Measurements from ENCODE around the gene CD22. TPM values are rescaled to one million over a fixed set of nuclear protein-coding genes. Genes with fewer than 3 reads are reported as not detected.

Gene CD22
- total RNA-seq, 3 donors from 2014 or later (not counting 1 experiment from before 2014, with no cell fraction given): 4.3 to 7.0 (median 6.0) TPM

GRCh38 chr19:35365303-35365702, 36.3 kb downstream of the CD22 start:
- ATAC-seq: no peak

GRCh38 chr19:35368378-35368777, 39.4 kb downstream of the CD22 start:
- no peak overlapping the region for H3K4me3 ChIP-seq (ENCODE audit: low read length)
- no peak for ATAC-seq
- no peak for DNase-seq
- no peak overlapping the region for H3K27ac Mint-ChIP-seq
- H3K9me3 ChIP-seq (ENCODE audit: control insufficient read depth, insufficient read depth, low read length): no peaks in the 10 kb centered on the region
- no peak overlapping the region for H3K4me3 Mint-ChIP-seq
- H3K4me1 ChIP-seq (ENCODE audit: control insufficient read depth, insufficient read depth, low read length): no peaks in the 10 kb centered on the region
- H3K36me3 ChIP-seq (ENCODE audit: control insufficient read depth, insufficient read depth, low read length): no peaks in the 10 kb centered on the region
- no peak overlapping the region for H3K27ac ChIP-seq (ENCODE audit: low read length)
- intact Hi-C loops (cut with micrococcal nuclease): no loop called here
- peaks cover 3% of the 10 kb centered on the region for H3K27me3 ChIP-seq (ENCODE audit: control insufficient read depth, insufficient read depth, low read length)
- WGBS (ENCODE audit: insufficient coverage): no CpG with 5 or more reads among the region's 1 CpG
- H3K4me1 Mint-ChIP-seq: peaks cover 0 to under 1% of the 10 kb centered on the region in 2 donors
- H3K9me3 Mint-ChIP-seq: no peaks in the 10 kb centered on the region
- no peaks in the 10 kb centered on the region for H3K36me3 Mint-ChIP-seq
- peaks cover 12 to 14% of the 10 kb centered on the region in 2 donors for H3K27me3 Mint-ChIP-seq (ENCODE audit: low read depth in 2 of 2)
- no peak for TF ChIP-seq CTCF (IDR thresholded peaks at IDR 0.05)

More at GRCh38 chr19:35365303-35365702, 36.3 kb downstream of the CD22 start:
- intact Hi-C loops (cut with micrococcal nuclease): no loop called here
- no peak for DNase-seq
- Histone ChIP-seq H3K4me3 (ENCODE audit: low read length) (no peak overlapping the region), H3K36me3 (ENCODE audit: control insufficient read depth, insufficient read depth, low read length) (no peaks in the 10 kb centered on the region), H3K27me3 (ENCODE audit: control insufficient read depth, insufficient read depth, low read length) (peaks cover 3% of the 10 kb centered on the region), H3K27ac (ENCODE audit: low read length) (no peak overlapping the region), H3K4me1 (ENCODE audit: control insufficient read depth, insufficient read depth, low read length) (no peaks in the 10 kb centered on the region), H3K9me3 (ENCODE audit: control insufficient read depth, insufficient read depth, low read length) (no peaks in the 10 kb centered on the region)
- Mint-ChIP-seq H3K27ac (no peak overlapping the region), H3K9me3 (no peaks in the 10 kb centered on the region), H3K27me3 (ENCODE audit: low read depth in 2 of 2) (peaks cover 12 to 19% of the 10 kb centered on the region in 2 donors), H3K36me3 (no peaks in the 10 kb centered on the region), H3K4me1 (peaks cover 0 to 12% of the 10 kb centered on the region in 2 donors), H3K4me3 (no peak overlapping the region)
- WGBS (ENCODE audit: insufficient coverage): 92% methylated on average over 4 of the region's 4 CpGs
- TF ChIP-seq CTCF (IDR thresholded peaks at IDR 0.05): no peak

GRCh38 chr19:35369522-35369921, 40.5 kb downstream of the CD22 start:
- H3K9me3 Mint-ChIP-seq: no peaks in the 10 kb centered on the region
- intact Hi-C loops (cut with micrococcal nuclease): no loop called here

More at GRCh38 chr19:35369522-35369921, 40.5 kb downstream of the CD22 start:
- Mint-ChIP-seq H3K27me3 (ENCODE audit: low read depth in 2 of 2) (peaks cover 12 to 17% of the 10 kb centered on the region in 2 donors), H3K36me3 (no peaks in the 10 kb centered on the region), H3K4me1 (no peaks in the 10 kb centered on the region), H3K27ac (no peak overlapping the region), H3K4me3 (no peak overlapping the region)
- Histone ChIP-seq H3K9me3 (ENCODE audit: control insufficient read depth, insufficient read depth, low read length) (no peaks in the 10 kb centered on the region), H3K4me3 (ENCODE audit: low read length) (no peak overlapping the region), H3K27me3 (ENCODE audit: control insufficient read depth, insufficient read depth, low read length) (peaks cover 3% of the 10 kb centered on the region), H3K27ac (ENCODE audit: low read length) (no peak overlapping the region), H3K4me1 (ENCODE audit: control insufficient read depth, insufficient read depth, low read length) (no peaks in the 10 kb centered on the region), H3K36me3 (ENCODE audit: control insufficient read depth, insufficient read depth, low read length) (no peaks in the 10 kb centered on the region)
- ATAC-seq (no peak), DNase-seq (no peak)
- no peak for TF ChIP-seq CTCF (IDR thresholded peaks at IDR 0.05)
